Liver (tissue), 3 donors: Measurements from ENCODE around the gene ZNRF4.

Source experiments
- ATF3 ChIP-seq: IDR thresholded peaks from 2 replicates; pipeline ENCODE4 v1.6.1; 2016; ENCODE audit warnings: antibody characterized with exemption
- CTCF ChIP-seq: fragments of 150-350 bp; IDR thresholded peaks from 2 replicates; pipeline ENCODE4 v1.5.1; 2017; ENCODE audit warnings: improper control_type of control experiment, low read depth, low read length; ENCODE audit not compliant: missing input control
- HNF4A ChIP-seq, 2 donors: conservative IDR thresholded peaks; 2 replicates each; pipeline ENCODE4 v1.6.1; 2016; ENCODE audit warnings: antibody characterized with exemption in 2 of 2, mild to moderate bottlenecking in 2 of 2
- REST ChIP-seq: IDR thresholded peaks from 2 replicates; pipeline ENCODE4 v1.6.1; 2016; ENCODE audit warnings: antibody characterized with exemption, mild to moderate bottlenecking
- TAF1 ChIP-seq: conservative IDR thresholded peaks from 2 replicates; pipeline ENCODE4 v1.6.1; 2016; ENCODE audit warnings: antibody characterized with exemption, mild to moderate bottlenecking
- donor health status: healthy.
- donor health status: healthy.

- TF ChIP-seq REST, result no peak
- no peak for TF ChIP-seq TAF1
- TF ChIP-seq CTCF, result no peak
- TF ChIP-seq ATF3, result no peak
- no peak for TF ChIP-seq HNF4A (conservative IDR thresholded peaks at IDR 0.05)
These were observed 6.8 kb upstream of the ZNRF4 start for GRCh38 chr19:5448374-5448773.
